Right lobe of liver (tissue), 6 donors: ENCODE measurements around the gene FOXQ1. TPM values are rescaled to one million over a fixed set of nuclear protein-coding genes. Genes with fewer than 3 reads are reported as not detected.
"Not testable (repeated sequence)": the region's sequence is repeated elsewhere in the genome, so short reads cannot be mapped to it uniquely, and the experiment has no call there.

Source experiments
- ATAC-seq, 4 donors: fragments of 200-7000 bp; cut with Tn5 transposase; one replicate each; pipeline ENCODE4 v1.9.1; 2020; ENCODE audit warnings: mild to moderate bottlenecking in 4 of 4, moderate library complexity in 4 of 4
- DNase-seq, 3 donors: peaks; one replicate each; pipeline ENCODE4 v3.0.0-alpha.2; 2020
- H3K27ac ChIP-seq, 3 donors: fragments of 200-600 bp; one replicate each; pipeline ENCODE4 v1.8.0; 2022
- H3K27me3 ChIP-seq, 2 donors: fragments of 200-600 bp; one replicate each; pipeline ENCODE4 v1.8.0; 2022
- H3K36me3 ChIP-seq, 4 donors: fragments of 200-600 bp; sonication (generic) in 1 of 4; one replicate each; pipeline versions ENCODE4 v1.5.1 to v1.8.0; 2017 to 2022; ENCODE audit warnings: control low read depth in 1 of 4
- H3K4me1 ChIP-seq, 4 donors: fragments of 200-600 bp; sonication (generic) in 1 of 4; one replicate each; pipeline versions ENCODE4 v1.5.1 to v1.8.0; 2017 to 2022; ENCODE audit warnings: control low read depth in 1 of 4
- H3K4me3 ChIP-seq, 3 donors: fragments of 200-600 bp; one replicate each; pipeline ENCODE4 v1.8.0; 2022
- H3K9me3 ChIP-seq, 4 donors: fragments of 200-600 bp; sonication (generic) in 1 of 4; one replicate each; pipeline versions ENCODE4 v1.5.1 to v1.8.0; 2017 to 2022; ENCODE audit warnings: control low read depth in 1 of 4
- POLR2A ChIP-seq: fragments of 450-650 bp; IDR thresholded peaks from one replicate; pipeline ENCODE4 v1.6.1; 2017; ENCODE audit warnings: antibody characterized with exemption, mild to moderate bottlenecking
- WGBS: methylation state at CpG from one replicate; pipeline ENCODE4 v1.1.6; 2018; ENCODE audit warnings: low coverage, low lambda C conversion rate; ENCODE audit not compliant: insufficient coverage; ENCODE audit errors: missing lambda C conversion rate; 5-methylcytosine and 5-hydroxymethylcytosine counted together
- intact Hi-C, 2 donors: fragments of 100-400 bp; cut with DNase I; formaldehyde crosslinking; loops; one replicate each; pipeline versions ENCODE4 v1.11.2 to v1.14.1; 2022
- total RNA-seq, 6 experiments: library from RNA; depleted of rRNA in 2 of 6; stranded (reverse); fragments of >200 nt in 2 of 6; fragmentation: NEBNext Ultra II Directional in 3 of 6; extraction: Animal tissue kit (Norgen Biotek cat#: 25700) in 3 of 6; gene quantifications; one replicate each; pipeline versions ENCODE4 v1.1.0 to v1.2.4, GENCODE V29; 2016 to 2023
- TF ChIP-seq, protein P1 (sequence below), 4 donors: fragments of 200-600 bp in 3 of 4; fragments of 450-650 bp in 1 of 4; IDR thresholded peaks; one replicate each; pipeline versions ENCODE4 v1.5.1 to v1.8.0; 2016 to 2022; ENCODE audit warnings: antibody characterized with exemption in 4 of 4, mild to moderate bottlenecking in 2 of 4
- donor health status: DM: no; HTN: yes; CAD: no.
- donor health status: DM: no; HTN: no; CAD: no.
- donor health status: DM: no; HTN: no; CAD: no.
- donor health status: DM: no; HTN: yes; CAD: no.
- donor health status: DM: no; HTN: yes; CAD: no.

Gene FOXQ1
- total RNA-seq, 6 experiments from 2014 or later, result 0.12 to 4.0 (median 0.23) TPM

DNA sequence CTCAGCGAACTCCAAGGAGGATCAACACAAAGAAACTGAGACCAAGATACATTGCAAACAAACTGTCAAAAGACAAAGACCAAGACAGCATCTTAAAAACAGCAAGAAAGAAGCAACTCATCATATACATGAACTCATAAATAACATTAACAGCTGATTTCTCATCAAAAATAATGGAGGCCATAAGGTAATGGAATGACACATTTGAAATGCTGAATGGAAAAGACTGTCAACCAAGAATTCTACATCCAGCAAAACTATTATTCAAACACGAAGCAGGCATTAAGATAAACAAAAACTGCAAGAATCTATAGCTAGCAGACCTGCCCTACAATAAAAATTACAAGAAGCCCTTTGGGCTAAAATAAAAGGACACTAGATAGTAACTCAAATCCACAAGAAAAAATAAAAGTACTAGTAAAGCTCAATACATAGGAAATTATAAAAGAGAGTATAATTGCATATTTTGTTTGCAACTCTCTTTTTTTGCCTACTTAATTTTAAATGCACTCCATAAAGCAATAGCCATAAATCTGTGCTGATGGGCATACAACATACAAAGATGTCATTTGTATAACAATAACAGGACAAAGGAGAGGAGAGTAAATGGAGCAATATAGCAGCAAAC lies 39.6 kb downstream of the FOXQ1 start:
- H3K4me1 ChIP-seq, result no peaks in the 10 kb centered on the region
- WGBS, result 73% methylated on average over 2 of the region's 2 CpGs
- intact Hi-C loops, result no loop called here

DNA sequence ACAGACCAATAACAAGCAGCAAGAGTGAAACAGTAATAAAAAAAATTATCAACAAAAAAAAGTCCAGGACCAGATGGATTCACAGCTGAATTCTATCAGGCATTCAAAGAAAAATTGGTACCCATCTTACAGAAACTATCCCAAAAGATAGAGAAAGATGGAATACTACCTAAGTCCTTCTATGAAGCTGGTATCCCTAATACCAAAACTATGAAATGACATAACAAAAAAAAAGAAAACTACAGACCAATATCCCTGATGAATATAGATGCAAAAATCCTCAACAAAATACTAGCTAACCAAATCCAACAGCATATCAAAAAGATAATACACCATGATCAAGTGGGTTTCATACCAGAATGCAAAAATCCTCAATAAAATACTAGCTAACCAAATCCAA lies 43.2 kb downstream of the FOXQ1 start:
- ATAC-seq, H3K27me3 ChIP-seq, H3K9me3 ChIP-seq, H3K36me3 ChIP-seq, intact Hi-C loops, DNase-seq, H3K4me3 ChIP-seq, H3K4me1 ChIP-seq, H3K27ac ChIP-seq: not testable (repeated sequence)

More for the DNA sequence above, 39.6 kb downstream of the FOXQ1 start:
- Histone ChIP-seq H3K27ac (no peak overlapping the region), H3K36me3 (no peaks in the 10 kb centered on the region), H3K27me3 (no peaks in the 10 kb centered on the region), H3K4me3 (no peak overlapping the region), H3K9me3 (no peaks in the 10 kb centered on the region)
- ATAC-seq, result no peak
- DNase-seq, result no peak
- no peak for TF ChIP-seq POLR2A
- TF ChIP-seq, protein P1, sequence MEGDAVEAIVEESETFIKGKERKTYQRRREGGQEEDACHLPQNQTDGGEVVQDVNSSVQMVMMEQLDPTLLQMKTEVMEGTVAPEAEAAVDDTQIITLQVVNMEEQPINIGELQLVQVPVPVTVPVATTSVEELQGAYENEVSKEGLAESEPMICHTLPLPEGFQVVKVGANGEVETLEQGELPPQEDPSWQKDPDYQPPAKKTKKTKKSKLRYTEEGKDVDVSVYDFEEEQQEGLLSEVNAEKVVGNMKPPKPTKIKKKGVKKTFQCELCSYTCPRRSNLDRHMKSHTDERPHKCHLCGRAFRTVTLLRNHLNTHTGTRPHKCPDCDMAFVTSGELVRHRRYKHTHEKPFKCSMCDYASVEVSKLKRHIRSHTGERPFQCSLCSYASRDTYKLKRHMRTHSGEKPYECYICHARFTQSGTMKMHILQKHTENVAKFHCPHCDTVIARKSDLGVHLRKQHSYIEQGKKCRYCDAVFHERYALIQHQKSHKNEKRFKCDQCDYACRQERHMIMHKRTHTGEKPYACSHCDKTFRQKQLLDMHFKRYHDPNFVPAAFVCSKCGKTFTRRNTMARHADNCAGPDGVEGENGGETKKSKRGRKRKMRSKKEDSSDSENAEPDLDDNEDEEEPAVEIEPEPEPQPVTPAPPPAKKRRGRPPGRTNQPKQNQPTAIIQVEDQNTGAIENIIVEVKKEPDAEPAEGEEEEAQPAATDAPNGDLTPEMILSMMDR (IDR thresholded peaks at IDR 0.05), result no peak

DNA sequence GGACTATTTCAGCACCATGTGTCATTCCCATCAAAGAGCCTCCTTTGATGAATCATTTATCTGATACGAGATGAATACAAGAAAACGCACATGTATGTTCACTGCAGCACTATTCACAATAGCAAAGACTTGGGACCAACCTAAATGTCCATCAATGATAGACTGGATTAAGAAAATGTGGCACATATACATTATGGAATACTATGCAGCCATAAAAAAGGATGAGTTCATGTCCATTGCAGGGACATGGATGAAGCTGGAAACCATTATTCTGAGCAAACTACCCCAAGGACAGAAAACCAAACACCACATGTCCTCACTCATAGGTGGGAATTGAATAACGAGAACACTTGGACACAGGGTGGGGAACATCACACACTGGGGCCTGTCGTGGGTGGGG lies 49.8 kb downstream of the FOXQ1 start:
- intact Hi-C loops, H3K9me3 ChIP-seq, H3K27me3 ChIP-seq, DNase-seq, ATAC-seq, H3K4me1 ChIP-seq, H3K27ac ChIP-seq, H3K4me3 ChIP-seq, H3K36me3 ChIP-seq: not testable (repeated sequence)
- WGBS, result 85% methylated on average over 4 of the region's 4 CpGs

DNA sequence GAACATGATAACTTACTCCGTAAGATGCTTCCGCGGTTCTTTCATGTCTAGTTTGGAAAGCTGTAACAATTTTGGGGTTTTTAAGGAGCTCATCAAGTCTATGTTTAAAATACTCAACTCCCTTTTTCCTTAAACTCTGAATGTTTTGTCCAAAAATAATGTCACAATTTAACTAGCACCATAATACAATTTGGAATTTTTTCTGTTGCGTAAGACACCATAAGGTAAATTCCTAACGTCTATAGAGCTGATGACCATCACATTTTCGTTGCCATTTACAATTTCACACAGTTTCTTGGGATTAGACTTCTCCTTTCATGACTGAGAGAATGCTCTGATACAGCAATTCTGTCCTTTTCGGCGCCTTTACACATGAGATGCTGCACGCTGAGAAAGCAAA lies 50.7 kb downstream of the FOXQ1 start:
- ATAC-seq (no peak), DNase-seq (no peak)
- H3K27ac ChIP-seq, result no peak overlapping the region
- intact Hi-C loops, result no loop called here
- H3K9me3 ChIP-seq, result no peaks in the 10 kb centered on the region
- WGBS, result 79% methylated on average over 9 of the region's 9 CpGs
- H3K4me1 ChIP-seq, result no peaks in the 10 kb centered on the region
- no peaks in the 10 kb centered on the region for H3K27me3 ChIP-seq
- no peak for TF ChIP-seq POLR2A
- TF ChIP-seq, protein P1 (IDR thresholded peaks at IDR 0.05), result no peak
- H3K36me3 ChIP-seq, result no peaks in the 10 kb centered on the region
- H3K4me3 ChIP-seq, result no peak overlapping the region

DNA sequence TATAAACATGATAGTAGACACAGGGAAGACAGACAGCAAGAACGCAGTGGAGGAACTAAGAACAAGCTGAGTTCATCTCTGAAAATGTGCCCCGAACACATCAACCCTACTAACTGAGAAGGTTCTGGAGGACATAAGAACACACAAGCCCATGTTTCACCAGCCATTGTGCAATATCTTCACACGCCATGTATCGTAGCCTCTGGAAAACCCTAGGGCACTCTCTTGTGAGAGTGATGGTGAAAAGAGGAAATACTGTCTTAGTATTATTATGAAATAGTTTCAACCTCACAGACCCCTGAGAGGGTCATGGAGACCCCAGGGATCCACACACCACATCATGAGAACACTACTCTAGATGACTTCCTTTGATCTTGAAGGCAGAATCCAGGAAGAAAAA lies 51.4 kb downstream of the FOXQ1 start:
- ATAC-seq, result no peak
- intact Hi-C loops, result no loop called here
- 63% methylated on average over 2 of the region's 4 CpGs for WGBS
- no peak for DNase-seq
- Histone ChIP-seq H3K9me3 (no peaks in the 10 kb centered on the region), H3K4me3 (no peak overlapping the region), H3K4me1 (no peaks in the 10 kb centered on the region), H3K27me3 (no peaks in the 10 kb centered on the region), H3K27ac (no peak overlapping the region), H3K36me3 (no peaks in the 10 kb centered on the region)
- TF ChIP-seq, protein P1 (IDR thresholded peaks at IDR 0.05), result no peak
- TF ChIP-seq POLR2A, result no peak
